Measurements from ENCODE around the gene MRPS18A. TPM values are rescaled to one million over a fixed set of nuclear protein-coding genes. Genes with fewer than 3 reads are reported as not detected.

Gene MRPS18A
- total RNA-seq, 1 experiment from 2014 or later: 54.8 TPM

DNA sequence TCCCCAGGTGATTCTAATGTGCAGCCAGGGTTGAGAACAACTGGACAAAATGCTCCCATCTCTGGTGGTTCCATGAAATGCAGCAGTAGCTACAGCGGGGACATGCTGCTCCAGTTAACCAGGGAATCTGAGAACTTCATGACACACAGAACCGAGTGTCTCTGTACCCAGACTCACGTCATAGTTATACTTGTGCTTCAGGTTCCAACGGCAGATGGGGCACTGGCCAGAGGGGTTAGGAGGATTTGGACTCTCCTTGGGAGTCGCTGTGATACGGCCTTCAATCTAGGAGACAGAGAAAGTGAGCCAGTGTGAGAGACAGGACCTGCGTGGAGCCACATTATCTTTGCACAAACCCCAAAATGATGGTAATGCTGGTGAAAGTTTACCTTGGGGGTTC, 9.2 kb downstream of the MRPS18A start:
- intact Hi-C loops (cut with micrococcal nuclease; ENCODE audit: unreplicated experiment): no loop called here
- Histone ChIP-seq H3K4me3 (no peak overlapping the region), H2AFZ (no peak overlapping the region), H4K20me1 (ENCODE audit: insufficient read depth) (peaks cover 18% of the 10 kb centered on the region; the same call in 1 of the 2 replicates), H3K9me2 (ENCODE audit: insufficient read depth) (no peaks in the 10 kb centered on the region), H3K36me3 (ENCODE audit: low read depth) (peaks cover 22% of the 10 kb centered on the region), H3K27ac (no peak overlapping the region), H3K79me2 (ENCODE audit: low read depth) (peaks cover 20% of the 10 kb centered on the region), H3K4me1 (replicated peaks; ENCODE audit: insufficient read depth) (no peaks in the 10 kb centered on the region), H3K27me3 (ENCODE audit: insufficient read depth, low read depth) (no peaks in the 10 kb centered on the region), H3K4me2 (no peak overlapping the region), H3F3A (ENCODE audit: insufficient read depth, low read depth) (no peaks in the 10 kb centered on the region; the same call in 1 of the 2 replicates), H3K9me3 (ENCODE audit: insufficient read depth, low read depth) (no peaks in the 10 kb centered on the region)
- TF ChIP-seq EZH2 (IDR thresholded peaks at IDR 0.05; ENCODE audit: low read depth) (no peak), CTCF (conservative IDR thresholded peaks at IDR 0.05) (no peak)
- DNase-seq: no peak
- no TSS peak for BruUV-seq (replicated peaks)
- ChIA-PET POLR2A (ENCODE audit: unreplicated experiment) (no interaction called here), CTCF (no interaction called here)

- no peaks in the 10 kb centered on the region for H3K4me1 ChIP-seq (replicated peaks; ENCODE audit: insufficient read depth)
- no peak overlapping the region for H3K27ac ChIP-seq
- no peaks in the 10 kb centered on the region for H3K9me2 ChIP-seq (ENCODE audit: insufficient read depth)
- H3K4me2 ChIP-seq: no peak overlapping the region
- BruUV-seq (replicated peaks): no TSS peak
- no peaks in the 10 kb centered on the region for H3K27me3 ChIP-seq (ENCODE audit: insufficient read depth, low read depth)
- peaks cover 22% of the 10 kb centered on the region for H3K36me3 ChIP-seq (ENCODE audit: low read depth)
- H3F3A ChIP-seq (ENCODE audit: insufficient read depth, low read depth): no peaks in the 10 kb centered on the region; the same call in 1 of the 2 replicates
- POLR2A ChIA-PET (ENCODE audit: unreplicated experiment): no interaction called here
- TF ChIP-seq EZH2 (IDR thresholded peaks at IDR 0.05; ENCODE audit: low read depth): no peak
- TF ChIP-seq CTCF (conservative IDR thresholded peaks at IDR 0.05): no peak
- intact Hi-C loops (cut with micrococcal nuclease; ENCODE audit: unreplicated experiment): no loop called here
- H3K9me3 ChIP-seq (ENCODE audit: insufficient read depth, low read depth): no peaks in the 10 kb centered on the region
- H4K20me1 ChIP-seq (ENCODE audit: insufficient read depth): peaks cover 18% of the 10 kb centered on the region; the same call in 1 of the 2 replicates
- H2AFZ ChIP-seq: no peak overlapping the region
- no peak overlapping the region for H3K4me3 ChIP-seq
- CTCF ChIA-PET: no interaction called here
- DNase-seq: no peak
- H3K79me2 ChIP-seq (ENCODE audit: low read depth): peaks cover 14% of the 10 kb centered on the region
Observed at GRCh38 chr6:43677759-43678158, 9.8 kb downstream of the MRPS18A start.

GRCh38 chr6:43676962-43677606, 10.5 kb downstream of the MRPS18A start:
- no peaks in the 10 kb centered on the region for H3K27me3 ChIP-seq (ENCODE audit: insufficient read depth, low read depth)
- no peaks in the 10 kb centered on the region for H3K4me1 ChIP-seq (replicated peaks; ENCODE audit: insufficient read depth)
- peaks cover 22% of the 10 kb centered on the region for H3K36me3 ChIP-seq (ENCODE audit: low read depth)
- no peak overlapping the region for H2AFZ ChIP-seq
- H4K20me1 ChIP-seq (ENCODE audit: insufficient read depth): peaks cover 15% of the 10 kb centered on the region; the same call in 1 of the 2 replicates
- no peak overlapping the region for H3K4me3 ChIP-seq
- CTCF ChIA-PET: no interaction called here
- peaks cover 4% of the 10 kb centered on the region; the same call in 1 of the 2 replicates for H3F3A ChIP-seq (ENCODE audit: insufficient read depth, low read depth)
- H3K9me3 ChIP-seq (ENCODE audit: insufficient read depth, low read depth): no peaks in the 10 kb centered on the region
- no peak overlapping the region for H3K27ac ChIP-seq
- no peak for TF ChIP-seq EZH2 (IDR thresholded peaks at IDR 0.05; ENCODE audit: low read depth)
- no peak for TF ChIP-seq CTCF (conservative IDR thresholded peaks at IDR 0.05)
- no TSS peak for BruUV-seq (replicated peaks)
- intact Hi-C loops (cut with micrococcal nuclease; ENCODE audit: unreplicated experiment): no loop called here
- no peak for DNase-seq
- no peak overlapping the region for H3K4me2 ChIP-seq
- no peaks in the 10 kb centered on the region for H3K9me2 ChIP-seq (ENCODE audit: insufficient read depth)
- POLR2A ChIA-PET (ENCODE audit: unreplicated experiment): no interaction called here
- peaks cover 7% of the 10 kb centered on the region for H3K79me2 ChIP-seq (ENCODE audit: low read depth)

Data from PC-9 (cell line).